Naive B cell (primary cell): Measurements from ENCODE around the gene TUBB. TPM values are rescaled to one million over a fixed set of nuclear protein-coding genes. Genes with fewer than 3 reads are reported as not detected.

Source experiments
- ATAC-seq, 2 donors: fragments of 150-1000 bp; cut with Tn5 transposase; 2 replicates each; pipeline ENCODE4 v1.10.0; 2021; ENCODE audit warnings: low read depth in 2 of 2, mild to moderate bottlenecking in 2 of 2, moderate library complexity in 2 of 2
- DNase-seq: peaks from one replicate; pipeline ENCODE4 v3.0.0; 2022
- H3K27ac Mint-ChIP-seq, 6 donors: one replicate each; pipeline ENCODE4 v1.8.0; 2020 to 2022; ENCODE audit warnings: mild to moderate bottlenecking in 6 of 6, mixed read lengths in 6 of 6, moderate library complexity in 5 of 6, inconsistent platforms in 2 of 6
- H3K27me3 Mint-ChIP-seq, 3 donors: one replicate each; pipeline ENCODE4 v1.8.0; 2021 to 2022; ENCODE audit warnings: mixed read lengths in 3 of 3, mild to moderate bottlenecking in 1 of 3
- H3K36me3 Mint-ChIP-seq, 2 donors: one replicate each; pipeline ENCODE4 v1.8.0; 2020 to 2022; ENCODE audit warnings: mixed read lengths in 2 of 2, inconsistent platforms in 1 of 2, mild to moderate bottlenecking in 1 of 2
- H3K4me1 Mint-ChIP-seq, 3 donors: one replicate each; pipeline ENCODE4 v1.8.0; 2020 to 2022; ENCODE audit warnings: mixed read lengths in 3 of 3, inconsistent platforms in 1 of 3, mild to moderate bottlenecking in 1 of 3, moderate library complexity in 1 of 3
- H3K4me3 Mint-ChIP-seq, 8 donors: one replicate each; pipeline ENCODE4 v1.8.0; 2020 to 2022; ENCODE audit warnings: mild to moderate bottlenecking in 8 of 8, mixed read lengths in 8 of 8, moderate library complexity in 8 of 8, inconsistent platforms in 2 of 8
- H3K9me3 Mint-ChIP-seq, 7 donors: one replicate each; pipeline ENCODE4 v1.8.0; 2020 to 2022; ENCODE audit warnings: mixed read lengths in 7 of 7, mild to moderate bottlenecking in 5 of 7, inconsistent platforms in 2 of 7, moderate library complexity in 1 of 7
- polyA plus RNA-seq, 6 donors: library from polyadenylated mRNA; unstranded; fragments of 300-500 nt; fragmentation: Illumina TruSeq; gene quantifications; one replicate each; pipeline ENCODE4 v1.2.3, GENCODE V29; 2021; ENCODE audit warnings: low read depth in 6 of 6

TUBB gene
- polyA plus RNA-seq, 6 donors from 2014 or later: 37.9 to 104 (median 73.3) TPM

GRCh38 chr6:30691208-30691847 lies 28.8 kb upstream of the TUBB start:
- H3K4me1 Mint-ChIP-seq: peaks cover 45 to 49% (median 46%) of the 10 kb centered on the region in 3 donors
- no peak for ATAC-seq
- H3K27ac Mint-ChIP-seq: peak overlapping the region in 5 of 6 donors; percentile 29 to 95 (median 72)
- H3K9me3 Mint-ChIP-seq: no peaks in the 10 kb centered on the region
- no peak for DNase-seq
- peak overlapping the region; percentile 90 to 100 (median 96) for H3K4me3 Mint-ChIP-seq
- H3K27me3 Mint-ChIP-seq: no peaks in the 10 kb centered on the region
- H3K36me3 Mint-ChIP-seq: peaks cover 0 to 3% of the 10 kb centered on the region in 2 donors

GRCh38 chr6:30696432-30696831 lies 23.7 kb upstream of the TUBB start:
- DNase-seq (no peak), ATAC-seq (no peak)
- Mint-ChIP-seq H3K27ac (peak overlapping the region in 1 of 6 donors; percentile 44), H3K27me3 (no peaks in the 10 kb centered on the region), H3K9me3 (no peaks in the 10 kb centered on the region), H3K4me1 (peaks cover 5 to 8% (median 8%) of the 10 kb centered on the region in 3 donors), H3K36me3 (no peaks in the 10 kb centered on the region), H3K4me3 (no peak overlapping the region)

- no peak for ATAC-seq
- no peaks in the 10 kb centered on the region for H3K27me3 Mint-ChIP-seq
- DNase-seq: no peak
- H3K36me3 Mint-ChIP-seq: peaks cover 11 to 31% of the 10 kb centered on the region in 2 donors
- H3K4me3 Mint-ChIP-seq: no peak overlapping the region
- peaks cover 6 to 11% (median 9%) of the 10 kb centered on the region in 3 donors for H3K4me1 Mint-ChIP-seq
- no peaks in the 10 kb centered on the region for H3K9me3 Mint-ChIP-seq
- no peak overlapping the region for H3K27ac Mint-ChIP-seq
Observed at GRCh38 chr6:30700340-30700739, 19.8 kb upstream of the TUBB start.

GRCh38 chr6:30703011-30703410 lies 17.1 kb upstream of the TUBB start:
- H3K27ac Mint-ChIP-seq: no peak overlapping the region
- H3K27me3 Mint-ChIP-seq: no peaks in the 10 kb centered on the region
- DNase-seq: no peak
- H3K9me3 Mint-ChIP-seq: no peaks in the 10 kb centered on the region
- peaks cover 22 to 50% of the 10 kb centered on the region in 2 donors for H3K36me3 Mint-ChIP-seq
- peaks cover 6 to 14% (median 13%) of the 10 kb centered on the region in 3 donors for H3K4me1 Mint-ChIP-seq
- H3K4me3 Mint-ChIP-seq: no peak overlapping the region
- ATAC-seq: no peak

- H3K36me3 Mint-ChIP-seq: peaks cover 24 to 53% of the 10 kb centered on the region in 2 donors
- DNase-seq (no peak), ATAC-seq (no peak)
- no peaks in the 10 kb centered on the region for H3K9me3 Mint-ChIP-seq
- no peak overlapping the region for H3K4me3 Mint-ChIP-seq
- H3K27me3 Mint-ChIP-seq: no peaks in the 10 kb centered on the region
- peaks cover 6 to 16% (median 15%) of the 10 kb centered on the region in 3 donors for H3K4me1 Mint-ChIP-seq
- peak overlapping the region in 3 of 6 donors; percentile 39 to 71 (median 40) for H3K27ac Mint-ChIP-seq
Observed at GRCh38 chr6:30703821-30704220, 16.3 kb upstream of the TUBB start.

- Mint-ChIP-seq H3K27me3 (no peaks in the 10 kb centered on the region), H3K4me1 (peaks cover 6 to 16% (median 15%) of the 10 kb centered on the region in 3 donors), H3K36me3 (peaks cover 24 to 53% of the 10 kb centered on the region in 2 donors), H3K4me3 (no peak overlapping the region), H3K9me3 (no peaks in the 10 kb centered on the region), H3K27ac (peak overlapping the region in 3 of 6 donors; percentile 14 to 70 (median 50))
- no peak for ATAC-seq
- no peak for DNase-seq
Observed at GRCh38 chr6:30705620-30706019, 14.5 kb upstream of the TUBB start.

GRCh38 chr6:30707281-30707850 lies 12.8 kb upstream of the TUBB start:
- H3K27ac Mint-ChIP-seq: peak overlapping the region in 2 of 6 donors; percentile 4 to 84

GRCh38 chr6:30709101-30709868 lies 10.9 kb upstream of the TUBB start:
- Mint-ChIP-seq H3K4me3 (no peak overlapping the region), H3K27me3 (no peaks in the 10 kb centered on the region), H3K36me3 (peaks cover 33 to 56% of the 10 kb centered on the region in 2 donors), H3K27ac (no peak overlapping the region), H3K4me1 (peaks cover 17 to 24% (median 21%) of the 10 kb centered on the region in 3 donors), H3K9me3 (no peaks in the 10 kb centered on the region)
- ATAC-seq (no peak), DNase-seq (no peak)

More at GRCh38 chr6:30707281-30707850, 12.8 kb upstream of the TUBB start:
- ATAC-seq (no peak), DNase-seq (no peak)
- Mint-ChIP-seq H3K4me1 (peaks cover 14 to 23% (median 21%) of the 10 kb centered on the region in 3 donors), H3K4me3 (no peak overlapping the region), H3K36me3 (peaks cover 34 to 59% of the 10 kb centered on the region in 2 donors), H3K27me3 (no peaks in the 10 kb centered on the region), H3K9me3 (no peaks in the 10 kb centered on the region)

GRCh38 chr6:30711758-30712380 lies 8.3 kb upstream of the TUBB start:
- DNase-seq: no peak
- H3K36me3 Mint-ChIP-seq: peaks cover 38% of the 10 kb centered on the region in 2 donors
- H3K27ac Mint-ChIP-seq: peak overlapping the region in 3 of 6 donors; percentile 28 to 79 (median 66)
- no peak for ATAC-seq
- H3K4me1 Mint-ChIP-seq: peaks cover 25 to 31% (median 30%) of the 10 kb centered on the region in 3 donors
- no peaks in the 10 kb centered on the region for H3K27me3 Mint-ChIP-seq
- H3K9me3 Mint-ChIP-seq: no peaks in the 10 kb centered on the region
- peak overlapping the region in 1 of 8 donors; percentile 53 for H3K4me3 Mint-ChIP-seq

GRCh38 chr6:30712441-30712945 lies 7.7 kb upstream of the TUBB start:
- Mint-ChIP-seq H3K27me3 (no peaks in the 10 kb centered on the region), H3K27ac (peak overlapping the region in 3 of 6 donors; percentile 62 to 79 (median 66)), H3K36me3 (peaks cover 32 to 36% of the 10 kb centered on the region in 2 donors), H3K4me1 (peaks cover 32 to 38% (median 35%) of the 10 kb centered on the region in 3 donors), H3K4me3 (no peak overlapping the region), H3K9me3 (no peaks in the 10 kb centered on the region)
- DNase-seq: no peak
- no peak for ATAC-seq

- no peaks in the 10 kb centered on the region for H3K27me3 Mint-ChIP-seq
- no peak for DNase-seq
- peaks cover 30 to 46% (median 32%) of the 10 kb centered on the region in 3 donors for H3K4me1 Mint-ChIP-seq
- no peaks in the 10 kb centered on the region for H3K9me3 Mint-ChIP-seq
- H3K36me3 Mint-ChIP-seq: peaks cover 23 to 29% of the 10 kb centered on the region in 2 donors
- H3K4me3 Mint-ChIP-seq: peak overlapping the region in 1 of 8 donors; percentile 56
- no peak overlapping the region for H3K27ac Mint-ChIP-seq
- ATAC-seq: no peak
Observed at GRCh38 chr6:30714263-30714662, 5.9 kb upstream of the TUBB start.

GRCh38 chr6:30716879-30717128 lies 3.3 kb upstream of the TUBB start:
- DNase-seq (no peak), ATAC-seq (no peak)
- no peaks in the 10 kb centered on the region for H3K27me3 Mint-ChIP-seq
- peak overlapping the region; percentile 96 to 99 (median 98) for H3K27ac Mint-ChIP-seq
- H3K9me3 Mint-ChIP-seq: no peaks in the 10 kb centered on the region
- H3K4me1 Mint-ChIP-seq: peaks cover 40 to 56% (median 41%) of the 10 kb centered on the region in 3 donors
- peak overlapping the region; percentile 89 to 99 (median 95) for H3K4me3 Mint-ChIP-seq
- H3K36me3 Mint-ChIP-seq: peaks cover 19 to 25% of the 10 kb centered on the region in 2 donors
